DOHH2 (cell line): ENCODE measurements around the gene COA7.

Experiments used
- EZH2phosphoT487 ChIP-seq: fragments of 200-600 bp; sonication (generic); IDR thresholded peaks from 2 replicates; pipeline ENCODE4 v1.6.1; 2017; ENCODE audit warnings: borderline replicate concordance, mild to moderate bottlenecking, antibody characterized with exemption, low read length, moderate library complexity, mixed read lengths
- TF ChIP-seq, protein P1 (sequence below): fragments of 200-600 bp; sonication (generic); IDR thresholded peaks from one replicate; pipeline ENCODE4 v1.5.1; 2014; ENCODE audit warnings: antibody characterized with exemption, mild to moderate bottlenecking, low read depth, low read length; ENCODE audit not compliant: poor library complexity, severe bottlenecking

DNA sequence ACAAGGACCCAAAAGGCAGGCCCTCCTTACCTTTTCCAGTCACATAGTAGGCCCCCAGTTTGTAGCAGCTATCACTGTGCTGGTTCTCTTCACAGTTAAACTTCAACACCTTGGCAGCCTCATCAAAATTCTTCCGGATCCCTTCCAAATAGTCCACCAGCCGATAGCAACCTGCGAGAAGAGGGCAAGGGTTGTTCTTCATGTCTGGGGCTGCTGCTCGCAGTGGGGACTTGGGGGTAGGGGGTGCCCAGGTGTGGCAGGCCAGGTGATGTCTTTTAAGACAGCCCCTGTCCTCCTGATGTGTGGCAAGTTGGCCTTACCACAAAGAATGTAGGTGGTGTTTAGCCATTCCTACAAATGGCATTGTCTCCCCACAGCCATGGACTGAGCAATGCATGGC is 5.5 kb downstream of the COA7 start:
- TF ChIP-seq, protein P1, sequence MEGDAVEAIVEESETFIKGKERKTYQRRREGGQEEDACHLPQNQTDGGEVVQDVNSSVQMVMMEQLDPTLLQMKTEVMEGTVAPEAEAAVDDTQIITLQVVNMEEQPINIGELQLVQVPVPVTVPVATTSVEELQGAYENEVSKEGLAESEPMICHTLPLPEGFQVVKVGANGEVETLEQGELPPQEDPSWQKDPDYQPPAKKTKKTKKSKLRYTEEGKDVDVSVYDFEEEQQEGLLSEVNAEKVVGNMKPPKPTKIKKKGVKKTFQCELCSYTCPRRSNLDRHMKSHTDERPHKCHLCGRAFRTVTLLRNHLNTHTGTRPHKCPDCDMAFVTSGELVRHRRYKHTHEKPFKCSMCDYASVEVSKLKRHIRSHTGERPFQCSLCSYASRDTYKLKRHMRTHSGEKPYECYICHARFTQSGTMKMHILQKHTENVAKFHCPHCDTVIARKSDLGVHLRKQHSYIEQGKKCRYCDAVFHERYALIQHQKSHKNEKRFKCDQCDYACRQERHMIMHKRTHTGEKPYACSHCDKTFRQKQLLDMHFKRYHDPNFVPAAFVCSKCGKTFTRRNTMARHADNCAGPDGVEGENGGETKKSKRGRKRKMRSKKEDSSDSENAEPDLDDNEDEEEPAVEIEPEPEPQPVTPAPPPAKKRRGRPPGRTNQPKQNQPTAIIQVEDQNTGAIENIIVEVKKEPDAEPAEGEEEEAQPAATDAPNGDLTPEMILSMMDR: no peak
- TF ChIP-seq EZH2phosphoT487: no peak
